H1 (cell line): ENCODE data around the gene DAZL.

Source experiments
- EZH2 ChIP-seq: fragments of 200-600 bp; sonication (generic); IDR thresholded peaks from 2 replicates; pipeline ENCODE4 v1.7.1; 2012; ENCODE audit warnings: low read depth, mild to moderate bottlenecking, moderate library complexity, low read length, inconsistent platforms; ENCODE audit not compliant: severe bottlenecking
- POLR2A ChIP-seq, 2 experiments: IDR thresholded peaks; 1 replicate in 1 of 2; 2 replicates in 1 of 2; pipeline ENCODE4 v1.6.1; 2011; ENCODE audit warnings: low read depth in 2 of 2, low read length in 2 of 2, mild to moderate bottlenecking in 2 of 2; ENCODE audit errors: control extremely low read depth in 1 of 2
- POLR2AphosphoS5 ChIP-seq: IDR thresholded peaks from 2 replicates; pipeline ENCODE4 v1.6.1; 2011; ENCODE audit warnings: low read depth, low read length
- SP1 ChIP-seq: IDR thresholded peaks from 2 replicates; pipeline ENCODE4 v1.6.1; 2011; ENCODE audit warnings: low read depth, low read length
- TAF7 ChIP-seq: optimal IDR thresholded peaks from 2 replicates; pipeline ENCODE3; 2011; ENCODE audit warnings: low read depth, mild to moderate bottlenecking, inconsistent platforms, low read length, moderate library complexity, borderline replicate concordance
- TF ChIP-seq, protein P1 (sequence below): IDR thresholded peaks from 2 replicates; pipeline ENCODE4 v1.6.1; 2012; ENCODE audit warnings: inconsistent platforms

DNA sequence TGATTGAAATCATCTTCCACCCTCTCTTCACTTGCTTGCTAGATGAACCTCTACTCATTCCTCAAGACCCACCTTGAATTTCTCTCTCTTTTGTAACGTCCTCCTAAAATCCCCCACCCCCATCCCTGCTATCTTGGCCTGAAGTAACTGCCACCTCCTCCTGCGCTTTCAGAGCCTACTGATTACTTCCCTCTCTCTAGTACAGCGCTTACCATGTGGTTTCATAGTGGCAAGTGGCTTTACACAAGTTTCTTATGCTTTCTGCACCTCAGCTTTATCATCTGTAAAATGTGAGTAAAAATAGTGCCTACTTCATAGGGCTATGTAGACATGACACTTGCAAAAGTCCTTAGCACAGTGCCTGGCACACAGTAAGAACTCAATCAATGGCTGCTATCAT lies 28.7 kb upstream of the DAZL start:
- TF ChIP-seq SP1, result no peak
- no peak for TF ChIP-seq POLR2AphosphoS5
- TF ChIP-seq, protein P1, sequence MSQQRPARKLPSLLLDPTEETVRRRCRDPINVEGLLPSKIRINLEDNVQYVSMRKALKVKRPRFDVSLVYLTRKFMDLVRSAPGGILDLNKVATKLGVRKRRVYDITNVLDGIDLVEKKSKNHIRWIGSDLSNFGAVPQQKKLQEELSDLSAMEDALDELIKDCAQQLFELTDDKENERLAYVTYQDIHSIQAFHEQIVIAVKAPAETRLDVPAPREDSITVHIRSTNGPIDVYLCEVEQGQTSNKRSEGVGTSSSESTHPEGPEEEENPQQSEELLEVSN, result no peak
- TF ChIP-seq TAF7, result no peak
- TF ChIP-seq EZH2, result no peak
- no peak for TF ChIP-seq POLR2A (IDR thresholded peaks at IDR 0.05; ENCODE audit: control extremely low read depth in 1 of 2, low read depth in 2 of 2, low read length in 2 of 2)
